KOPT-K1 (cell line): ENCODE measurements around the gene PIGC.
"Not testable (repeated sequence)": the region's sequence is repeated elsewhere in the genome, so short reads cannot be mapped to it uniquely, and the experiment has no call there.

ENCODE experiments used
- H3K27ac ChIP-seq: fragments of 200-600 bp; sonication (generic); 2 replicates; pipeline ENCODE4 v1.5.1; 2016; ENCODE audit warnings: antibody characterized with exemption, mild to moderate bottlenecking, low read depth, low read length; ENCODE audit not compliant: poor library complexity, severe bottlenecking
- H3K36me3 ChIP-seq: fragments of 200-600 bp; sonication (generic); 2 replicates; pipeline ENCODE4 v1.5.1; 2017; ENCODE audit warnings: antibody characterized with exemption, mild to moderate bottlenecking, low read length, moderate library complexity; ENCODE audit not compliant: insufficient read depth
- H3K9me3 ChIP-seq: fragments of 200-600 bp; sonication (generic); 2 replicates; pipeline ENCODE4 v1.5.1; 2017; ENCODE audit warnings: antibody characterized with exemption, low read length, mild to moderate bottlenecking; ENCODE audit not compliant: insufficient read depth, poor library complexity, severe bottlenecking

Gene PIGC

GRCh38 chr1:172452536-172453152 lies 8.8 kb upstream of the PIGC start:
- H3K27ac ChIP-seq, result no peak overlapping the region
- H3K9me3 ChIP-seq, result no peaks in the 10 kb centered on the region
- H3K36me3 ChIP-seq, result no peaks in the 10 kb centered on the region

- Histone ChIP-seq H3K27ac (no peak overlapping the region), H3K36me3 (no peaks in the 10 kb centered on the region), H3K9me3 (no peaks in the 10 kb centered on the region)
Observed at GRCh38 chr1:172451002-172451443, 7.2 kb upstream of the PIGC start.

DNA sequence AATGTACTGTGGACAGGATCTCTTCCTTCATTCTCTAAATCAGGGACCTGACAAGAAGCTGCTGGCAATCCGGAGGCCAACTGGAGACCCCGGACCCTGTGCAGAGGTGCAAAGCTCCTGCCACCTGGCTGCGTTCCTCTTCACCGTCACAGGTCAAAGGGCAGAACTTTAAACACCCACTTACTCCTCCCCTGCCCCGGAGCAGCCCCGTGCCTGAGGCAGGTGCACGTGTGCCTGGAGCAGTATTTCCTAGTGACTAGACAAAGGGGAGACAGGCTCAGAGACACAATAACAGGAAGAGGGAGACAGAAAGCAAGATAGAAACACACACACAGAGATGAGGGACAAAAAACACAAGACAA lies 6.6 kb upstream of the PIGC start:
- no peaks in the 10 kb centered on the region for H3K36me3 ChIP-seq
- H3K27ac ChIP-seq, result no peak overlapping the region
- no peaks in the 10 kb centered on the region for H3K9me3 ChIP-seq

GRCh38 chr1:172449585-172450523 lies 6.0 kb upstream of the PIGC start:
- Histone ChIP-seq H3K27ac (no peak overlapping the region), H3K9me3 (no peaks in the 10 kb centered on the region), H3K36me3 (no peaks in the 10 kb centered on the region)

- no peaks in the 10 kb centered on the region for H3K9me3 ChIP-seq
- H3K27ac ChIP-seq, result no peak overlapping the region
Observed at GRCh38 chr1:172448995-172449584, 5.2 kb upstream of the PIGC start.

DNA sequence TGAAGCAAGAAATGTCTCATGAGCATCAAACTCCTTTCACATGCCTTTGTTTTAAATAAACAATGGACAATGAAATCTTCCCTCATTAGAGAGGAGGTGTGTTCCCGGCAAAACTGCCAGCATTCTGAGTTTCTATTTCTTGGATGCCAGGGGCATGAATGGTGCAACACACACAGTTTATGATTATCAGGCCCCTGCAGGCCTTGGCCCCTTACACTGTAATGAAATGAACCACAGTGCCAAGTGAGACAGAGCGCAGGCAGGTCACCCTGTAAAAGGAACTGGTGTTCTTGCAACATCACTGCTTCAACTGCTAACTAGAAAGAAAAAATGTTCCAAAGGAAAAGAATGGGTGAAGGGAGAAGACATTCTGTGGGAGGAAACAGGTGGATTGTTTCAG lies 3.8 kb upstream of the PIGC start:
- no peak overlapping the region for H3K27ac ChIP-seq
- 0 out of 2 replicates have a peak, but pooled peaks cover under 1% of the 10 kb centered on the region for H3K36me3 ChIP-seq
- H3K9me3 ChIP-seq, result no peaks in the 10 kb centered on the region

More at GRCh38 chr1:172448995-172449584, 5.2 kb upstream of the PIGC start:
- H3K36me3 ChIP-seq, result no peaks in the 10 kb centered on the region

DNA sequence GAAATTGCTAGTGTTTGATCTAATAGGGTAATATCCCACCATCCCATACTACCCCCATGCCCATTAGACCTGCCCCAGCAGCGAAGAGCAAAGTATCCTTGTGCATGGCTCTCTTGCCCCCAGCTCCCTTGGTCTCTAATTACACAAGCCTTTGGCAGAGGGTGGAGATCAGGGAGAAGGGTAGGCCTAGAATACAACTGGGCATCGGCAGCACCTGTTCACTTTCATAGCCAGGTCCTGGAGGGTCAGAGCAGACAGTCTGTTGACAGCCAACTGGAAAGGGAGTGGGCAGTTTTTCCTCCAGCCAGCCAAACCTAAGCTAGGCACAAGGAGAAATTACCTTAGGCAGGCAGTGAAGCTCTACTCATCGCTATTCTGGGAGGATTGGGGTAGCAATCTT lies 2.7 kb upstream of the PIGC start:
- Histone ChIP-seq H3K9me3 (no peaks in the 10 kb centered on the region), H3K36me3 (peaks cover 11% of the 10 kb centered on the region; the same call in 1 of the 2 replicates), H3K27ac (no peak overlapping the region)

- Histone ChIP-seq H3K36me3 (peaks cover 23% of the 10 kb centered on the region), H3K9me3 (no peaks in the 10 kb centered on the region), H3K27ac (peak overlapping the region; percentile 79)
Observed at GRCh38 chr1:172442843-172443565, 865 bp downstream of the PIGC start.

DNA sequence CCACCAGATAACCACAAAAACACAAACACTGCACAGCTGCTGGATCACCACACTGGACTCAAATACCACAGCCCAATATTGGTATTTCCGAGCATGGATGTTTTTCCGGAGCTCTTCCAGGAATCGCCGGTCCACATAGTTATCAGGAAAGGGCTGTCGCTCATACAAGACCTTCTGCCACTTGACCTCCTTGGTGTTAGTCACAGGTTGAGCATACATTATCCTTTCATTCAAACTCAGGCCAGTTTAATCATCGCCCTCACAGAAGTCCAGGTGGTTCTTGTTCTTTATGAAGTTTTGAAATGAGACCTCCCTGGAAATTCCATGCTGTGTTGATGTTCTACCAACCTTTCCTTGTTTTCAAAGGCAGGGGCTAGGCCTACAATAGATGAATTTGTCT lies 1.5 kb downstream of the PIGC start:
- Histone ChIP-seq H3K9me3 (no peaks in the 10 kb centered on the region), H3K36me3 (peaks cover 23% of the 10 kb centered on the region), H3K27ac (no peak overlapping the region)

DNA sequence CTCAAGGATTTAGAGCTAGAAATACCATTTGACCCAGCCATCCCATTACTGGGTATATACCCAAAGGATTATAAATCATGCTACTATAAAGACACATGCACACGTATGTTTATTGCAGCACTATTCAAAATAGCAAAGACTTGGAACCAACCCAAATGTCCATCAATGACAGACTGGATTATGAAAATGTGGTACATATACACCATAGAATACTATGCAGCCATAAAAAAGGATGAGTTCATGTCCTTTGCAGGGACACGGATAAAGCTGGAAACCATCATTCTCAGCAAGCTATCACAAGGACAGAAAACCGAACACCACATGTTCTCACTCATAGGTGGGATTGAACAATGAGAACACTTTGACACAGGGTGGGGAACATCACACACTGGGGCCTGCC lies 6.7 kb downstream of the PIGC start:
- H3K27ac ChIP-seq, H3K9me3 ChIP-seq: not testable (repeated sequence)
- peaks cover 18% of the 10 kb centered on the region for H3K36me3 ChIP-seq

DNA sequence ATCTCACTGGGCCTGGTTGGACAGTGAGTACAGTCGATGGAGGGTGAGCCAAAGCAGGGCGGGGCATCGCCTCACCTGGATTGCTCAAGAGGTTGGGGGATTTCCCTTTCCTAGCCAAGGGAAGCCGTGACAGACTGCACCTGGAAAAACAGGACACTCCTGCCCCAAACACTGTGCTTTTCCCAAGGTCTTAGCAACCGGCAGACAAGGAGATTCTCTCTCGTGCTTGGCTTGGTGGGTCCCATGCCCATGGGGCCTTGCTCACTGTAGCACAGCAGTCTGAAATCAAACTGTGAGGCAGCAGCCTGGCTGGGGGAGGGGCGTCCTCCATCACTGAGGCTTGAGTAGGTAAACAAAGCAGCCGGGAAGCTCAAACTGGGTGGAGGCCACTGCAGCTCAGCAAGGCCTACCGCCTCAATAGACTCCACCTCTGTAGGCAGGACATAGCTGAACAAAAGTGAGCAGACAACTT lies 12.1 kb downstream of the PIGC start:
- H3K36me3 ChIP-seq, result no peaks in the 10 kb centered on the region

GRCh38 chr1:172431204-172431603 lies 12.7 kb downstream of the PIGC start:
- H3K36me3 ChIP-seq, result no peaks in the 10 kb centered on the region
- no peaks in the 10 kb centered on the region for H3K9me3 ChIP-seq
- H3K27ac ChIP-seq, result peak overlapping the region; percentile 34

More for the DNA sequence above, 12.1 kb downstream of the PIGC start:
- Histone ChIP-seq H3K27ac (peak overlapping the region; percentile 34), H3K9me3 (no peaks in the 10 kb centered on the region)

DNA sequence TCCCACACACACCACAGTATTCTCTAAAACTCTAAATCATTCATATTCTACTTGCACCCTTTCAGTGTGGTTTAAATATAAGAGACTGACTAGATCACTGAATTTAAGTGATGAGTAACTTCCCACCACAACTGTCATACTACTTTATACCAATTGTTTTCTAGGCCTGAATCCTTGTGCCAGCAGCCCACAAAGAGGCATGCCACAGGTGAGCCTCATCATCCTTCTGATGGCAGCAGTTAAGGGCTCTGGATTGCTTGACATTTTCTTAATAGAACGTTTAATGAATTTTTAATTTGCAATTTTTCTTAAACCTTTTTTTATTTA lies 13.8 kb downstream of the PIGC start:
- no peaks in the 10 kb centered on the region for H3K36me3 ChIP-seq
- H3K27ac ChIP-seq, result no peak overlapping the region
- peaks cover 3% of the 10 kb centered on the region for H3K9me3 ChIP-seq

DNA sequence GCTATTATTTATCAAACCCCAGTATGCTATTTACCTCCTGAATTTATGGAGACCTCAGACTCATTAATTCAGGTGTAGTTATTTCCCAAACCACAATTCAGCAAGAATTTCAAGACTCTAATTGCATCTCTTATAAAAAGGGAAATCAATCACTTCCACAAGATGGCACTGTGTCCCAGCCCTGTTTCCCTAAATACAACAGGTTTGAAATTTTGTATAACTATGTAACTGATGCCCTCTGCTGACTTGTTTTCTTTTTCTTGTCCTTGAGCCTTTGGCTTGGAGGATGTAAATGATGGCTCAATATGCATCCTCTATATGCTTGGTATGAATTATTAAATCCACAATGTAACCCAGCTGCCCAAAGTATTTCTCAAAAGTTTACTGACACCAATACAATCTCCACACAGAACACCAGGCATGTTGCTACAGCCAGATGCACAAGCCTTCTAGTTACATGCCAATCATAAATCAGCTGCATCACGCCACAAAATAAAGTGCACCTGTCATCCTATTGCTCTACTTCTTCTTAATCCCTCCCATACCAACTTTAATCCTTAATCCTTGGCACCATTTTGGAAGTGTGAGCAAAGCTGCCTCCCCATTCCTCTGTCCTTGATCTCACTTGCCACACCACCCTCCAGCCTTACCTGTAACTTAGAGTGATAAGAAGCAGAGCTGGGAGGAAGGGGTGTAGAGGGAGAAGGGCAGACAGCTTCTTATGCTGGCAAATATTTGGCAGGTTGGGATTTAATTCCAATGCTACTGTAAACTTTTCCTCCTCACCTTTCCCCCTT lies 14.3 kb downstream of the PIGC start:
- H3K9me3 ChIP-seq, result peaks cover 3% of the 10 kb centered on the region
- H3K36me3 ChIP-seq, result no peaks in the 10 kb centered on the region
- H3K27ac ChIP-seq, result no peak overlapping the region
